Esophagus (tissue), 2 donors: ENCODE data around the gene RUBCN. TPM values are rescaled to one million over a fixed set of nuclear protein-coding genes. Genes with fewer than 3 reads are reported as not detected.
A peak's percentile ranks its signal among the peaks of the same experiment; 100 is the strongest.

Experiments used
- H3K27ac ChIP-seq, 2 donors: one replicate each; pipeline ENCODE4 v1.5.1; 2013; ENCODE audit warnings: low read depth in 2 of 2, mild to moderate bottlenecking in 2 of 2, inconsistent platforms in 1 of 2, low read length in 1 of 2, moderate library complexity in 1 of 2
- H3K27me3 ChIP-seq, 2 donors: one replicate each; pipeline ENCODE4 v1.6.1; 2013; ENCODE audit warnings: low read length in 2 of 2, control low read depth in 1 of 2, mild to moderate bottlenecking in 1 of 2; ENCODE audit not compliant: insufficient read depth in 2 of 2, control insufficient read depth in 1 of 2
- H3K36me3 ChIP-seq, 2 donors: one replicate each; pipeline ENCODE4 v1.6.1; 2013; ENCODE audit warnings: low read length in 1 of 2; ENCODE audit not compliant: control insufficient read depth in 2 of 2, insufficient read depth in 2 of 2
- H3K4me1 ChIP-seq, 2 donors: one replicate each; pipeline ENCODE4 v1.6.1; 2013; ENCODE audit warnings: low read length in 1 of 2; ENCODE audit not compliant: control insufficient read depth in 2 of 2, insufficient read depth in 2 of 2
- H3K4me3 ChIP-seq, 2 donors: one replicate each; pipeline ENCODE4 v1.5.1; 2013; ENCODE audit warnings: low read length in 2 of 2, mild to moderate bottlenecking in 2 of 2, low read depth in 1 of 2, moderate library complexity in 1 of 2
- H3K9me3 ChIP-seq, 2 donors: one replicate each; pipeline ENCODE4 v1.6.1; 2013; ENCODE audit warnings: mild to moderate bottlenecking in 2 of 2, low read depth in 1 of 2, low read length in 1 of 2, moderate library complexity in 1 of 2; ENCODE audit not compliant: control insufficient read depth in 2 of 2, insufficient read depth in 1 of 2
- WGBS, 2 donors: extraction: QIAGEN DNeasy Blood & Tissue Kit; methylation state at CpG; one replicate each; pipeline ENCODE4 v1.1.7; 2013; 5-methylcytosine and 5-hydroxymethylcytosine counted together
- polyA plus RNA-seq, 2 donors: library from polyadenylated mRNA; stranded (reverse); fragments of 200-250 nt; gene quantifications; one replicate each; pipeline ENCODE4 v1.2.3, GENCODE V29; 2013
- donor health status: healthy with polysubstance abuse.
- donor health status: Bipolar disorder and iron deficiency.

Gene RUBCN
- 10 to 100 TPM in 1 of 2 donors, 1 to 10 TPM in 1; 8.2 to 12.6 TPM for polyA plus RNA-seq

- H3K27me3 ChIP-seq = no peaks in the 10 kb centered on the region
- no peaks in the 10 kb centered on the region for H3K36me3 ChIP-seq
- H3K9me3 ChIP-seq = no peaks in the 10 kb centered on the region
- H3K27ac ChIP-seq = peak within 1 kb of the TSS; percentile 79 to 89
- peaks cover 0 to 3% of the 10 kb centered on the region in 2 donors for H3K4me1 ChIP-seq
- H3K4me3 ChIP-seq = peak within 1 kb of the TSS; percentile 81 to 88
- 0 to 1% methylated on average over 75 to 92 of the region's 92 CpGs for WGBS, 2 donors
Measured at GRCh38 chr3:197736491-197737318, at the start of gene RUBCN. Gene RUBCN (minus strand): TSS chr3:197736904. CDS start chr3:197736719, 185 bp downstream.

DNA sequence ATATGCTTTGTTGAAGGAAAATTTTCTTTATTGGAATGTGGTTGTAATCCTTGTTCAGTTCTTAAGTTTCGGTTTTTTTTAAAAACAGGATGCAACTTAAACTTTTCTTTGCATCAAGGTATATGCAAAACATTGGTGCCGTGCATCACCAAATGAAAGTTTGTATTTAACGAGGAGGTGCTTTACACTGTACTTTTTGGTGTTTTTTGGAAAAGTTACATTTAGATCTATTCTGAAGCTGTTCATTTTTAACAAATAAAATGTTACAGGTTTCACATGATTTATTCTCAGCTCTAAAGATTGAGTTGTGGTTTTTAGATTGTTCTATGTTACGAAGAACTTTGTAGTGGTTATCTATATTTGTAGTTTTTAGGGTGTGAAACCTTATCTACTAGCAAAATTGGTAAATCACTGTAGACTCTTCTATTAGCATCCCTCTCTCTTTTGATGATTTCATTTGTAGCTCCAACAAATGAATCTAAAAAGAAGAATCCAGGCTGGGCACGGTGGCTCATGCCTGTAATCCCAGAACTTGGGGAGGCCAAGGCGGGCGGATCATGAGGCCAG is 47.4 kb upstream of the RUBCN start:
- H3K27ac ChIP-seq = no peak overlapping the region
- WGBS, 2 donors = 92% methylated on average over 7 of the region's 7 CpGs
- peaks cover 2 to 8% of the 10 kb centered on the region in 2 donors for H3K36me3 ChIP-seq
- no peaks in the 10 kb centered on the region for H3K4me1 ChIP-seq
- no peaks in the 10 kb centered on the region for H3K27me3 ChIP-seq
- no peaks in the 10 kb centered on the region for H3K9me3 ChIP-seq
- H3K4me3 ChIP-seq = no peak overlapping the region

DNA sequence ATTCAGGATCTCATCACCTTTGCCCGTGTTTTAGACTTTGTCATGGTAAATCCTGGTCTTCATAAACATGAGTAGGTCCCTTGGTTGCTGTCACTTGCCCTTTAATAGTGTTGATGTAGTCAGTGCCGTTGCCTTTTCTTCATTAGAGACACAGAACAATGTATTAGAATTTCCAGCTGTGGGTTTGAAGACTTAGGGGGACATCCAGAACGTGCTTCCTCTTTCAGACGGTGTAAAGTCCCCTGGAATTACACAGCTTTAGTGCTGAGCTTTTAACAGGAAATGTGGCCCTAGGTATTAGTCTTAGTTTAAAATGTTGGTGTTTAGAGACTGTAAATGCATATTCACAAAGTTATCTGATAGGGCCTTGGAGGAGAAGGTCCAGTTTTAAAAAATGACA is 45.5 kb upstream of the RUBCN start:
- H3K4me3 ChIP-seq = no peak overlapping the region
- WGBS, 2 donors = 75 to 82% methylated on average over 4 of the region's 4 CpGs
- no peak overlapping the region for H3K27ac ChIP-seq
- no peaks in the 10 kb centered on the region for H3K27me3 ChIP-seq
- peaks cover 2 to 10% of the 10 kb centered on the region in 2 donors for H3K36me3 ChIP-seq
- no peaks in the 10 kb centered on the region for H3K4me1 ChIP-seq
- H3K9me3 ChIP-seq = no peaks in the 10 kb centered on the region

DNA sequence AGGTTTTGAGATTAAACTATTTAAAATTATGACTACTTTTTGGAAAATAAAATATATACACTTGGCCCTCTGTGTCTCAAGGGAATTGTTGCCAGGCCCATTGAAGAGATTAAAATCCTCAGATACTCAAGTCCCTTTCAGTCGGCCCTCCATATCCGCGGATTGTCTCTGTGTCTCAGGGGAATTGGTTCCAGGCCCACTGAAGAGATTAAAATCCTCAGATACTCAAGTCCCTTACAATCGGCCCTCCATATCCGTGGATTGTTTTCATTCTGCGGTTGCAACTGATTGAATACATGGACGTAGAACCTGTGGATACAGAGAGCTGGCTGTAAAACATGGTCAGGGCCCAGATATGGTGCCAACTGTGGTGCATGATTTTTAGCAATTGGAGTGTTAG is 38.6 kb upstream of the RUBCN start:
- Histone ChIP-seq H3K9me3 (no peaks in the 10 kb centered on the region), H3K4me1 (no peaks in the 10 kb centered on the region), H3K27ac (no peak overlapping the region), H3K36me3 (peaks cover 12 to 24% of the 10 kb centered on the region in 2 donors), H3K27me3 (no peaks in the 10 kb centered on the region), H3K4me3 (no peak overlapping the region)
- WGBS, 2 donors = 84 to 87% methylated on average over 7 of the region's 7 CpGs

- Histone ChIP-seq H3K4me1 (no peaks in the 10 kb centered on the region), H3K9me3 (no peaks in the 10 kb centered on the region), H3K4me3 (no peak overlapping the region), H3K27me3 (no peaks in the 10 kb centered on the region), H3K27ac (no peak overlapping the region), H3K36me3 (peaks cover 0 to 3% of the 10 kb centered on the region in 2 donors)
Measured at GRCh38 chr3:197761784-197762183, 25.1 kb upstream of the RUBCN start.

DNA sequence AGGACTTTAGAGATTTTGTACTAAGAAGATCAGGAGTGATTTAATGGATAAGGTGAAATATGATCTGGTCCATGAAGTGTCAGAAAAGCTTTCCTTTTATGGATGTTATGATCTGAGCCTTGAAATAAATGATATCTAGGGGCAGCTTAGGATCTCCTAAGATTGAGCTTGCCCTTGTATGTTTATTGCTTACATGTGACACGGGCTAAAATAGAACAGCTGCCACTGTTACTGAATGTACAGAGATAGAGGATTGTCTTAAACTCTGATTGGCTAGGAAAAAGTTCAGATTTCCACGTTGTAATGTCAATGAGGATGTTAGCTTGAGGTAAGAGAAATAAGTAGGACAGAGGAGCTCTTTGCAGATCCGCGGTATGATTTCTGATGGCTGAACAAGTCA is 21.8 kb upstream of the RUBCN start:
- Histone ChIP-seq H3K36me3 (peaks cover 0 to 3% of the 10 kb centered on the region in 2 donors), H3K27ac (no peak overlapping the region), H3K27me3 (no peaks in the 10 kb centered on the region), H3K4me1 (no peaks in the 10 kb centered on the region), H3K4me3 (no peak overlapping the region), H3K9me3 (no peaks in the 10 kb centered on the region)
- WGBS, 2 donors = 92 to 94% methylated on average over 4 of the region's 4 CpGs

GRCh38 chr3:197756704-197757103 is 20.0 kb upstream of the RUBCN start:
- Histone ChIP-seq H3K36me3 (peaks cover 0 to 3% of the 10 kb centered on the region in 2 donors), H3K9me3 (no peaks in the 10 kb centered on the region)
- 84 to 87% methylated on average over 3 of the region's 3 CpGs for WGBS, 2 donors

GRCh38 chr3:197753263-197753662 is 16.6 kb upstream of the RUBCN start:
- peaks cover 0 to 2% of the 10 kb centered on the region in 2 donors for H3K9me3 ChIP-seq
- peaks cover 0 to 3% of the 10 kb centered on the region in 2 donors for H3K36me3 ChIP-seq
- no peak overlapping the region for H3K4me3 ChIP-seq
- H3K27me3 ChIP-seq = no peaks in the 10 kb centered on the region
- no peak overlapping the region for H3K27ac ChIP-seq
- H3K4me1 ChIP-seq = no peaks in the 10 kb centered on the region
- 90 to 93% methylated on average over 3 of the region's 3 CpGs for WGBS, 2 donors

More at GRCh38 chr3:197756704-197757103, 20.0 kb upstream of the RUBCN start:
- Histone ChIP-seq H3K27ac (no peak overlapping the region), H3K4me1 (no peaks in the 10 kb centered on the region), H3K27me3 (no peaks in the 10 kb centered on the region), H3K4me3 (no peak overlapping the region)

- Histone ChIP-seq H3K4me3 (no peak overlapping the region), H3K27ac (peak overlapping the region in 1 of 2 donors; percentile 33), H3K4me1 (no peaks in the 10 kb centered on the region), H3K9me3 (peaks cover 0 to 2% of the 10 kb centered on the region in 2 donors), H3K27me3 (no peaks in the 10 kb centered on the region), H3K36me3 (no peaks in the 10 kb centered on the region)
- WGBS, 2 donors = 66 to 84% methylated on average over 5 of the region's 5 CpGs
Measured at GRCh38 chr3:197752107-197752506, 15.4 kb upstream of the RUBCN start.
